ENCODE measurements around the gene BPIFA3.
"Not testable (repeated sequence)": the region's sequence is repeated elsewhere in the genome, so short reads cannot be mapped to it uniquely, and the experiment has no call there.

DNA sequence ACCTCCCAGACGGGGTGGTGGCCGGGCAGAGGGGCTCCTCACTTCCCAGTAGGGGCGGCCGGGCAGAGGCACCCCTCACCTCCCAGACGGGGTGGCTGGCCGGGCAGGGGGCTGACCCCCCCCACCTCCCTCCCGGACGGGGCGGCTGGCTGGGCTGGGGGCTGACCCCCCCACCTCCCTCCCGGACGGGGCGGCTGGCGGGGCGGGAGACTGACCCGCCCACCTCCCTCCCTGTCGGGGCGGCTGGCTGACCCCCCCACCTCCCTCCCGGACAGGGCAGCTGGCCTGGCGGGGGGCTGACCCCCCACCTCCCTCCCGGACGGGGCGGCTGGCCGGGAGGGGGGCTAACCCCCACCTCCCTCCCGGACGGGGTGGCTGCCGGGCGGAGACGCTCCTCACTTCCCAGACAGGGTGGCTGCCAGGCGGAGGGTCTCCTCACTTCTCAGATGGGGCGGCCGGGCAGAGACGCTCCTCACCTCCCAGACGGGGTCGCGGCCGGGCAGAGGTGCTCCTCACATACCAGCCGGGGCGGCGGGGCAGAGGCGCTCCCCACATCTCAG lies 32.0 kb upstream of the BPIFA3 start:
- TF ChIP-seq ZNF384 (IDR thresholded peaks at IDR 0.05); L3MBTL2 (conservative IDR thresholded peaks at IDR 0.05); PKNOX1 (IDR thresholded peaks at IDR 0.05); ELF4 (IDR thresholded peaks at IDR 0.05): not testable (repeated sequence)

Data from HEK293T (cell line).